MM.1S (cell line): ENCODE results near the gene RFTN1.

Experiments used
- CTCF ChIP-seq: fragments of 300-600 bp; sonication (generic); IDR thresholded peaks from 2 replicates; pipeline ENCODE4 v1.5.1; 2016; ENCODE audit warnings: antibody characterized with exemption, low read length, mixed read lengths
- EZH2phosphoT487 ChIP-seq: fragments of 300-600 bp; sonication (generic); IDR thresholded peaks from 2 replicates; pipeline ENCODE4 v1.6.1; 2018; ENCODE audit warnings: antibody characterized with exemption, low read length

- TF ChIP-seq CTCF (no peak), EZH2phosphoT487 (no peak)
Observed at GRCh38 chr3:16432714-16433113, 80.8 kb downstream of the RFTN1 start.
